ENCODE data around the gene REC114.
"Not testable (repeated sequence)": the region's sequence is repeated elsewhere in the genome, so short reads cannot be mapped to it uniquely, and the experiment has no call there.

- TF ChIP-seq CTCF, POLR2A (IDR thresholded peaks at IDR 0.05): not testable (repeated sequence)
These were observed 134.6 kb downstream of the REC114 start for GRCh38 chr15:73577593-73577992.

Data from adrenal gland (tissue), 5 donors.